NOMO-1 treated with DMSO at 0.1 percent for 48 hours (cell line): Measurements from ENCODE around the gene ACTMAP.
"Not testable (repeated sequence)": the region's sequence is repeated elsewhere in the genome, so short reads cannot be mapped to it uniquely, and the experiment has no call there.

Source experiments
- DNase-seq: peaks from one replicate; lab custom pipeline; 2025; ENCODE audit not compliant: unreplicated experiment; lab: John Stamatoyannopoulos, UW

The ACTMAP gene

DNA sequence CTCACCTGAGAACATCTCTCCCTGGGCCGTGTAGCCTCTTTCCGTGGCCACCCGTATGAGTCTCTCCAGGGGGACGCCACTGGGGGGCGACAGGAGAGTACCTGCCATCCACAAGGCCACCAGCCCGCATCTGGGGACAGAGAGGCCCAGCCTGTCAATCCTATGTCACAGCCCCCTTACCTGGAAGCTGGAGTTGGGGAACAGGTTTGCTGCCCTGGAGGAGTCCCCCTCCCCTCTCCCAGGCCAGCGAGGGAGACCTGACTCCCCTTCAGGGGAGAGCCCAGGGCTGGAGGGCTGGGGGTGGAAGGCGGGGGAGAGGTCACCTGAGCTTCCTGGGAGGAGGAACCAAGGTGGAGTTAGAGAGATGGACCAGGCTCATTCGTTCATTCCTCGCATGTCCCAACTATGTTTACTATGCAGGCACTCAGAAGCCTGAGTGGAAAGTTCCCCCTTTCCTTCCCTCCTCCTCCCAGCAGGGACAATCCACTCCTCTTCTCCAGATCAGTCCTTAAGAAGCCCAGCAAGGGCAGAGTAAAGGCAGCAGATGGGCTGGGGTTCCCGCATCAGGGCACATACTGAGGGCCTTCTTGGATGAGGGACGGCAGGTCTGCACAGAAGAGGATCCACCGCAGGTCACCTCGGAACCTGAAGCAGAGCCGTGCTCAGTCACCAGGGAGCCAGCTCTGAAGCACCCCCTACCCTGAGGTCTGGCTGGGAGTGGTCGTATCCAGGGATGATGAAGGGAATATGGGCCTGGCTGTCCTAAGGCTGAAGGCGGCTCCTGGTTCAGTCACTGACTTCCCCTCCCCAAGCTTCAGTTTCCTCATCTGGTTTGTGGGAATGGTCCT lies 5.5 kb downstream of the ACTMAP start:
- DNase-seq = no peak

GRCh38 chr19:40743926-40744325 lies 6.4 kb downstream of the ACTMAP start:
- no peak for DNase-seq

GRCh38 chr19:40742886-40743285 lies 7.4 kb downstream of the ACTMAP start:
- DNase-seq = no peak

DNA sequence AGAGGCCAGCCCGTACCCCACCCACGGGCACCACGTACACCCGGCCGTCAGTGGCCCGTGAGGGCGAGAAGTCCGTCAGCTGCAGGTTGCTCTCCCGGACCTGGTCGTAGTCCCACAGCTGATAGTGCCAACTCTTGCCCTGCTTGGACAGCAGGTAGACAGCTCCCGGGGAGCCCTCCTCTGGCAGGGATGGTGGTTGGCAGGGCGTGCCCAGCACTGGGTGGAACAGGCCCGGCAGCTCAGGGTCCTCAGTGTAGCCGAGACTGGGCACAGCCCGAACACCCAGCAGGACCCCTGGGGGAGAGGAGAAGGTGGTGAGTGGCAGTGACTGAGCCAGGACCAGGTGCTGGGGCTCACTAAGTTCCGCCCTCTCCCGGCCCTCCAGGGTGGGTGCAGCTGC lies 7.8 kb downstream of the ACTMAP start:
- DNase-seq = no peak

DNA sequence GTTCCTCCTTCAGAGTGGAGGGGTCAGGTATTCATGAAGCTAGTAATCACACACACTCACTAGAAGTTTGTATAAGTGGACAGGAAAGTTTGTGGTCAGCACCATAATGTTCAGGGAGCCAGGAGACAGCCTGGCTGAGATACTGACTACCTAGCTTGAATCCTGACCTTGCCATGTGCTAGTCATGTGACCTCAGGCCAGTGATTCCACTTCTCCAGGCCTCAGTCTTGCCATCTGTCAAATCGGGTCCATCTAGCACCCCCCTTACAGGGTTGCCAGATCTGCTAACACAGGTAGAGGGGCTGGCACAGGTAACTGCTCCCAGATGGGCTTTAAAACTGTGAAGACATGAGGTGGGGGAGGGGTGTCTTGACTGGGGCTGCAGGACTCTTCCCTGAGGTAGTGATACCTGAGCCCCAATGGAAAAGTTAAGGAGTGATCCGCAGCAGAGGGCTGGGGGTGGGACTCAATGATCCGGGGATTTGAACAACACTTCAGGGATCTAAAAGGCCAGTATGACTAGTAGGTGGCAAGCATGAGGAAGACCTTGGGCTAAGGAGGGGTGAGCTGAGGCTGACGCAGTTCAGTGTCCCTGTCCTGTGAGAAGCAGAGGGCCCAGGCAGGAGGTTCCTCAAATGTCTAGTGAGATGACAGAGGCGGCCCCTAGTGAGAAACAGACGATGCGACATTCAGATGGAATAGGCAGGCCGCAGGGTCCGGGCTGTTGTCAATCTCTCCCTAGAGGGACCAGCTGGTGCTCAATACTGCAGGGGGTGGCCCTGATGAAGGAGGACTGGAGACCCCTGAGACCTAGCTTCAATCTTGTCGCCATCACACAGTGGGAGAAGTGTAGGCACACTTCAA lies 8.5 kb downstream of the ACTMAP start:
- DNase-seq = no peak

DNA sequence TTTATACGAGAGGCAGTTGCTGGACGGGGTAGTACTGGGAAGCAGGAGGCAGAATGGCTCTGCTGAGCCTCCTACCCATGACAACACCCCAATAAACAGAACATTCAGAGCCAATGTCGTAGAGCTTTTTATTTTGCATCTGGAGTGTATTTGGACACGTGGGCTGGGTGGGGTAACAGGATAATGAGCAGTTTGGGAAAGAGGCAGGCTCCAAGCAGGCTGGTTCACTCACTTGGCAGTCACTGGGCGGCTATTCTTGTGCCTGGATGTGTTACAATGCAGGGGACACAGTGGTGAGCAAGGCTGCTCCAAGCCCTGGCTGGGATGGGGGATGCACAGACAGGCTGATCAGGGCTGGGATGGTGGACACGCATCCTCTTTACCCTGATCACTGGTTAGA lies 9.5 kb downstream of the ACTMAP start:
- no peak for DNase-seq

DNA sequence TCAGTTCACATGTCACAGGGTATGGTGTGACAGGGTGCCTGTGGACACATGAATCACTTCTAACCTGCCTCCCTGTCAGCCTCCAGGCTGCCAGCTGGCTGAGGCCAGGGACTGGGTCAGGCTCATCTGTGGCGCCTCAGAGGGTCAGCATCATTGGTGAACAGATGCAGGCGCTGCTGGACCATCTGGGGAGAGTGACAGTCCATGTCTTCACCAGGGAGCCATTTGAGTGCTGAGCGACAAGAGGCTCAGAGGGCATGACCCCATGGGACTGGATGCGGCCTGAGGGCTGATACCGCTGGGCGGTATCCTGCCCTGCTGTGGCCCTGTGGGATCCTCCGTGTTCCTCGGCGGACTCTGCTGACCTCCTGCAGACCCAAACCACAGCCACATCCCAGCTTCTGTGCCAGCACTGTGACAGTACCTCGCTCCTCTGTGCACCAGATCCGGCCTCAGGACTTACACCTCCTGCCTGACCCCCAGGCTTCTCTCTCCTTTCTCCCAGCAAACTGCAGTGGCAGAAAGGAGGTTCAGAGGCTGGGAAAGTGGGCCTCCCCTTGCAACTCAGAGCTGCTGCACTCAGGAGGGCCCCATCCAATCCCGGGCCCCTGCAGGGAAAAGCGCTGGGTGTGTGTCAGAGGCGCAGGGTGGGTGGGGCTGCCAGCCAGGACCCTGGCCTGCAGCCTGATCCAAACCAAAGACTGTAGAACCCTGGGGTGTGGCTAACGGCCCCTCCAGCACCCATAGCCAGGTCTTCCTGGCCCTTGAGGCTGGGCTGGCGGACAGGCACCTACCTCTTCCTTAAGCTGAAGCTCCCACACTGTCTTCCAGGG lies 10.2 kb downstream of the ACTMAP start:
- DNase-seq = no peak

GRCh38 chr19:40739030-40739839 lies 11.0 kb downstream of the ACTMAP start:
- DNase-seq = no peak

- DNase-seq = no peak
Observed at GRCh38 chr19:40737102-40737644, 13.1 kb downstream of the ACTMAP start.

GRCh38 chr19:40736661-40737060 lies 13.6 kb downstream of the ACTMAP start:
- no peak for DNase-seq

DNA sequence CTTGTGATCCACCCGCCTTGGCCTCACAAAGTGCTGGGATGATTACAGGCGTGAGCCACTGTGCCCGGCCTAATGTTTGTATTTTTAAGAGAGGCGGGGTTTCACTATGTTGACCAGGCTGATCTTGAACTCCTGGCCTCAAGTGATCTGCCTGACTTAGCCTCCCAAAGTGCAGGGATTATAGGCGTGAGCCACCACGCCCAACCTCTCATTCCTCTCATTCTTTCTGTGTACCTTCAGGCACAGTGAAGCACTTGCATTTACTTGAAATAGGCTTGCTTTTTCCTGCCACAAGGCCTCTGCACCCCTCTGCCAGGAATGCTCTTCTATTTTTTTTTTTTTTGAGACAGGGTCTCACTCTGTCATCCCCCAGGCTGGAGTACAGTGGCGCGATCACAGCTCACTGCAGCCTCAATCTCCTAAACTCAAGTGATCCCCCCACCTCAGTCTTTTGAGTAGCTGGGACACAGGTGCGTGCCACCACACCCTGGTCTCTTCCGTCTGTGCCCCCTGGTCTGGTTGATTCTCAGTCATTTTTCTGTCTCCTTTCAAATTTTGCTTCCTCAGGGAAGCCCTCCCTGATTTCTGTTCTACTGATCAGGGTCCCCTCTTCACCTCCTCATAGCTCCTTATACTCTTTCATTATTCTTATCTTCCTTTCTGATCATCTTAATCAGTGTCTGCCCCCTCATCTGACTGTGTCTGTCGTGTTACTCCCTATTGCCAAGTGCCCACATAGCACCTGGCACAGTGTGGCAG lies 15.1 kb downstream of the ACTMAP start:
- no peak for DNase-seq

GRCh38 chr19:40733149-40733548 lies 17.1 kb downstream of the ACTMAP start:
- no peak for DNase-seq

GRCh38 chr19:40732304-40732703 lies 18.0 kb downstream of the ACTMAP start:
- DNase-seq = not testable (repeated sequence)

GRCh38 chr19:40730065-40730464 lies 20.2 kb downstream of the ACTMAP start:
- not testable (repeated sequence) for DNase-seq

DNA sequence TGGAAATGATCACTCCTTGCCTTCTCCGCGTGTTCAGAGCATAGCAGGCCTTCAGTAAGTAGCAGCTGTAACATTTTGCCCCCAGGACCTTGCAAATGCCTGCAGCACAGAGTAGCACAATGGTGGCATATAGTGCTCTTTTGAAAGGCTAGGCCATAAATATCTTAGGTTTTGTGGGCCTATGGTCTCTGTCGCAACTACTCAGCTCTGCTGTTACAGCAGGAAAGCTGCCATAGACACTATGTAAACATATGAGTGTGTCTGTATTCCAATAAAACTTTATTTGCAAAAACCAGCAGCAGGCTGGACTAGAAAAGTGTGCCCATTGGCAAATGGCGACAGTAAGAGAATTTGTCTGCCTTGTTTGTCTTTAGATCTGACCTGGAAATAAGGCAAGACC lies 24.0 kb downstream of the ACTMAP start:
- no peak for DNase-seq

DNA sequence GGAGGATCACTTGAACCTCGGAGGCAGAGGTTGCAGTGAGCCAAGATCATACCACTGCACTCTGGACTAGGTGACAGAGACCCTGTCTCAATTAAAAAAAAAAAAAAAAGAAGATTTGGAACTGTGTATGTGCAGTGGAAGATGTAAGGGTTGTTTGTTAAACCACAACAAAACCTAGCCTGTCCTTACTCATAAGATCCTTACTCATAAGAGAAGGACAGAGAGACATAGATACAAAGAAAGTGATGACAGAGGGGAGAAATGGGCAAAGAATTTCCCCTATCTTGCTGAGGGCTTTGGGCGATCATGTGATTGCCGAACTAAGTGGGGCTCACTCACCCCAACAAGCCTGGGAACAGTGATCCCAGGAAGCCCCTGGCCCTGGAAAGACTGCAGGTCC lies 25.4 kb downstream of the ACTMAP start:
- DNase-seq = no peak

DNA sequence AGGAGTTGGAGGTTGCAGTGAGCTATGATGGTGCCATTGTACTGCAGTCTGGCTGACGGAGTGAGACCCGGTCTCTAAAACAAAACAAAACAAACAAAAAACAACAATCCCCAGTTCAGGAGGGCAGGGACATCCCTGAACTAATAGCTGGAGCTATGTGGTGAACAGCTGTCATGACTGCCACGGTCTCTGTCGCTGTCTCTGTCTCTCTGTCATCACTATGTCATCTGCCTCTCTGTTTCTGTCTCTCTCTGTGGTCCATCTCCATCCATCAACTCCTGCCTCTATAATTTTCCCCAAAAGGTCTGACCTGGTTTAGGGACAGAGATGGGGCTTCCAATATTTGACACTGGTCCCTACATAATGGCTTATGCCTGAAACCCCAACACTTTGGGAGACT lies 26.0 kb downstream of the ACTMAP start:
- DNase-seq = no peak

DNA sequence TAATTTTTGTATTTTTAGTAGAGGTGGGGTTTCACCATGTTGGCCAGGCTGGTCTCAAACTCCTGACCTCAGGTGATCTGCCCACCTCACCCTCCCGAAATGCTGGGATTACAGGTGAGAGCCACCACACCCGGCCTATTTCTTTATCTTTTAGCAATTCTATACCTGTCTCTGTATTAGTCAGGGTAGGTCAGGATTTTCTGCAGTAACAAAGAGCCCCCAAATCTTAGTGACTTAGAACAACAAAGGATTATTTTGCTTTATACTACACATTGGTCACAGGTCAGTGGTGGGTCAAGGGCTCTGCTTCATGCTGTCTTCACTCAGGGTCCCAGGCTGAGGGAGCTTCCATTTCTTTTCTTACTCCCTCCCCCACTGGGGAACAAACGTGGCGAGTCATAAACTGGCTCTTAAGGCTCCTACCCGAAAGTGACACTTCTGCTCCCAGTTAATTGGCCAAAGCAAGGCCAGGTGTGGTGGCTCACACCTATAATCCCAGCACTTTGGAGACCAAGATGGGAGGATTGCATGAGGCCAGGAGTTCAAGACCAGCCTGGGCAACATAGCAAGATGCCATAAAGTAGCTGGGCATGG lies 26.5 kb downstream of the ACTMAP start:
- DNase-seq = no peak
